ENCODE measurements around the gene ACSL6. TPM values are rescaled to one million over a fixed set of nuclear protein-coding genes. Genes with fewer than 3 reads are reported as not detected.

Gene ACSL6
- total and polyA plus RNA-seq, 4 donors = 0.10 to 6.7 (median 0.38) TPM

GRCh38 chr5:132017738-132018625, 6.5 kb upstream of the ACSL6 start:
- DNase-seq (no peak), ATAC-seq (ENCODE audit: insufficient read depth, low FRiP score) (no peak)
- Histone ChIP-seq H3K9me3 (ENCODE audit: control insufficient read depth in 4 of 4, insufficient read depth in 3 of 4, low read length in 3 of 4) (no peaks in the 10 kb centered on the region), H3K27ac (ENCODE audit: low read depth in 1 of 2, low read length in 1 of 2) (no peak overlapping the region), H3K9ac (ENCODE audit: insufficient read depth in 1 of 2, low read length in 2 of 2) (no peak overlapping the region), H3K27me3 (ENCODE audit: control insufficient read depth in 3 of 3, insufficient read depth in 3 of 3, low read length in 2 of 3) (peaks cover 0 to 9% (median 2%) of the 10 kb centered on the region in 3 donors), H3K4me1 (ENCODE audit: control insufficient read depth in 5 of 5, insufficient read depth in 5 of 5, low read length in 5 of 5) (peaks cover 0 to 3% (median 0%) of the 10 kb centered on the region in 5 donors), H3K4me3 (no peak overlapping the region), H3K36me3 (ENCODE audit: control insufficient read depth in 4 of 4, insufficient read depth in 4 of 4, low read length in 4 of 4) (no peaks in the 10 kb centered on the region)
- no peak for TF ChIP-seq CTCF (IDR thresholded peaks at IDR 0.05; ENCODE audit: control extremely low read depth, extremely low read depth)
- WGBS, 2 donors = 23 to 38% methylated on average over 10 of the region's 10 CpGs

- TF ChIP-seq CTCF (IDR thresholded peaks at IDR 0.05; ENCODE audit: control extremely low read depth, extremely low read depth) = no peak
- DNase-seq = no peak
- H3K4me3 ChIP-seq = no peak overlapping the region
- no peaks in the 10 kb centered on the region for H3K9me3 ChIP-seq (ENCODE audit: control insufficient read depth in 4 of 4, insufficient read depth in 3 of 4, low read length in 3 of 4)
- 25 to 29% methylated on average over 4 of the region's 4 CpGs for WGBS, 2 donors
- H3K9ac ChIP-seq (ENCODE audit: insufficient read depth in 1 of 2, low read length in 2 of 2) = no peak overlapping the region
- H3K36me3 ChIP-seq (ENCODE audit: control insufficient read depth in 4 of 4, insufficient read depth in 4 of 4, low read length in 4 of 4) = no peaks in the 10 kb centered on the region
- H3K27me3 ChIP-seq (ENCODE audit: control insufficient read depth in 3 of 3, insufficient read depth in 3 of 3, low read length in 2 of 3) = peaks cover 0 to 10% (median 4%) of the 10 kb centered on the region in 3 donors
- no peak overlapping the region for H3K27ac ChIP-seq (ENCODE audit: low read depth in 1 of 2, low read length in 1 of 2)
- H3K4me1 ChIP-seq (ENCODE audit: control insufficient read depth in 5 of 5, insufficient read depth in 5 of 5, low read length in 5 of 5) = peaks cover 0 to 3% (median 0%) of the 10 kb centered on the region in 5 donors
- ATAC-seq (ENCODE audit: insufficient read depth, low FRiP score) = no peak
Measured at GRCh38 chr5:132017316-132017715, 5.9 kb upstream of the ACSL6 start.

- peaks cover 0 to 16% (median 7%) of the 10 kb centered on the region in 3 donors for H3K27me3 ChIP-seq (ENCODE audit: control insufficient read depth in 3 of 3, insufficient read depth in 3 of 3, low read length in 2 of 3)
- peaks cover 0 to 3% (median 0%) of the 10 kb centered on the region in 5 donors for H3K4me1 ChIP-seq (ENCODE audit: control insufficient read depth in 5 of 5, insufficient read depth in 5 of 5, low read length in 5 of 5)
- TF ChIP-seq CTCF (IDR thresholded peaks at IDR 0.05; ENCODE audit: control extremely low read depth, extremely low read depth) = no peak
- no peak overlapping the region for H3K27ac ChIP-seq (ENCODE audit: low read depth in 1 of 2, low read length in 1 of 2)
- no peak overlapping the region for H3K4me3 ChIP-seq
- no peaks in the 10 kb centered on the region for H3K9me3 ChIP-seq (ENCODE audit: control insufficient read depth in 4 of 4, insufficient read depth in 3 of 4, low read length in 3 of 4)
- ATAC-seq (ENCODE audit: insufficient read depth, low FRiP score) (no peak), DNase-seq (no peak)
- no peak overlapping the region for H3K9ac ChIP-seq (ENCODE audit: insufficient read depth in 1 of 2, low read length in 2 of 2)
- no peaks in the 10 kb centered on the region for H3K36me3 ChIP-seq (ENCODE audit: control insufficient read depth in 4 of 4, insufficient read depth in 4 of 4, low read length in 4 of 4)
- 91 to 96% methylated on average over 3 of the region's 3 CpGs for WGBS, 2 donors
Measured at GRCh38 chr5:132016721-132017250, 5.3 kb upstream of the ACSL6 start.

Data from lung (tissue), 12 donors.